Spinal cord (tissue), 10 donors: Measurements from ENCODE around the gene OXA1L. TPM values are rescaled to one million over a fixed set of nuclear protein-coding genes. Genes with fewer than 3 reads are reported as not detected.
"Not testable (repeated sequence)": the region's sequence is repeated elsewhere in the genome, so short reads cannot be mapped to it uniquely, and the experiment has no call there.

Source experiments
- DNase-seq, 6 donors: peaks; one replicate each; pipeline versions ENCODE4 v3.0.0 to v3.0.0-alpha.2; 2013 to 2015; ENCODE audit warnings: low spot score in 6 of 6, low read depth in 4 of 6
- H3K27ac ChIP-seq: one replicate; pipeline ENCODE4 v1.5.1; 2013; ENCODE audit warnings: low read depth, low read length, control low read depth
- H3K27me3 ChIP-seq: one replicate; pipeline ENCODE4 v1.6.1; 2013; ENCODE audit warnings: low read length; ENCODE audit not compliant: control insufficient read depth, insufficient read depth
- H3K36me3 ChIP-seq: one replicate; pipeline ENCODE4 v1.6.1; 2013; ENCODE audit warnings: low read length; ENCODE audit not compliant: control insufficient read depth, insufficient read depth
- H3K4me1 ChIP-seq: one replicate; pipeline ENCODE4 v1.6.1; 2013; ENCODE audit warnings: low read length; ENCODE audit not compliant: control insufficient read depth, insufficient read depth
- H3K4me3 ChIP-seq: one replicate; pipeline ENCODE4 v1.5.1; 2013; ENCODE audit warnings: low read depth, low read length, control low read depth
- H3K9me3 ChIP-seq: one replicate; pipeline ENCODE4 v1.6.1; 2013; ENCODE audit warnings: low read length; ENCODE audit not compliant: control insufficient read depth, insufficient read depth
- WGBS: methylation state at CpG from one replicate; pipeline ENCODE4 v1.1.5; 2013; ENCODE audit warnings: missing lambda C conversion rate; ENCODE audit not compliant: insufficient coverage; 5-methylcytosine and 5-hydroxymethylcytosine counted together
- polyA plus RNA-seq, 2 donors: library from polyadenylated mRNA; unstranded; fragments of 120-200 nt; gene quantifications; one replicate each; pipeline ENCODE4 v1.2.1, GENCODE V29; 2013; ENCODE audit not compliant: insufficient read length in 2 of 2
- total RNA-seq, 2 donors: library from RNA; depleted of rRNA in 1 of 2; stranded (reverse); fragments of 120-200 nt in 1 of 2; fragments of >200 nt in 1 of 2; gene quantifications; one replicate each; pipeline versions ENCODE4 v1.2.3 to v1.2.4, GENCODE V29; 2013 to 2014
- donor health status: healthy.

Gene OXA1L
- total and polyA plus RNA-seq, 4 donors = 45.9 to 98.7 (median 93.4) TPM

DNA sequence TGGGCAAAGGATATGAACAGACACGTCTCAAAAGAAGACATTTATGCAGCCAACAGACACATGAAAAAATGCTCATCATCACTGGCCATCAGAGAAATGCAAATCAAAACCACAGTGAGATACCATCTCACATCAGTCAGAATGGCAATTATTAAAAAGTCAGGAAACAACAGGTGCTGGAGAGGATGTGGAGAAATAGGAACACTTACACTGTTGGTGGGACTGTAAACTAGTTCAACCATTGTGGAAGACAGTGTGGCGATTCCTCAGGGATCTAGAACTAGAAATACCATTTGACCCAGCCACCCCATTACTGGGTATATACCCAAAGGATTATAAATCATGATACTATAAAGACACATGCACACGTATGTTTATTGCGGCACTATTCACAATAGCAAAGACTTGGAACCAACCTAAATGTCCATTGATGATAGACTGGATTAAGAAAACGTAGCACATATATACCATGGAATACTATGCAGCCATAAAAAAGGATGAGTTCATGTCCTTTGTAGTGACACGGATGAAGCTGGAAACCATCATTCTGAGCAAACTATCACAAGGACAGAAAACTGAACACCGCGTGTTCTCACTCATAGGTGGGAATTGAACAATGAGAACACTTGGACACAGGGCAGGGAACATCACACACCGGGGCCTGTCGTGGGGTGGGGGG, 8.4 kb upstream of the OXA1L start:
- not testable (repeated sequence) for H3K9me3 ChIP-seq, H3K4me1 ChIP-seq, H3K27ac ChIP-seq, H3K27me3 ChIP-seq, H3K36me3 ChIP-seq, H3K4me3 ChIP-seq, DNase-seq
- WGBS = no CpG with 5 or more reads among the region's 10 CpGs

DNA sequence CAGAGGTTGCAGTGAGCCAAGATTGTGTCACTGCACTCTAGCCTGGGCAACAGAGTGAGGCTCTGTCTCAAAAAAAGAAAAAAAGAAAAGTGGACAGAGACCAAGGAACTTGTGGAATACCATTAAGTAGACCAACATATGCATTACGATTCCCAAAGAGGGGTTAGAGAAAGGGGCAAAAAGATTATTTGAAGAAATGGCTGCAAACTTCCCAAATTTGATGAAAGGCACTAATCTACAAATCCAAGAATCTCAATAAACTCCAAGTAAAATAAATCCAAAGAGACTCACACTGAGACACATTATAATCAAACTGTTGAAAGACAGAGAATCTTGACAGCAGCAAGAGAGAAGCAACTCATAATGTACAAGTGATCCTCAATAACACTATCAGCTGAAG, 4.8 kb upstream of the OXA1L start:
- Histone ChIP-seq H3K9me3 (peaks cover 4% of the 10 kb centered on the region), H3K27me3 (no peaks in the 10 kb centered on the region), H3K4me1 (peaks cover 9% of the 10 kb centered on the region), H3K27ac (no peak overlapping the region), H3K36me3 (no peaks in the 10 kb centered on the region), H3K4me3 (no peak overlapping the region)
- whole genome bisulfite sequencing = no CpG with 5 or more reads among the region's 1 CpG
- DNase-seq = no peak

- Histone ChIP-seq H3K27me3 (no peaks in the 10 kb centered on the region), H3K27ac (no peak overlapping the region), H3K4me1 (peaks cover 13% of the 10 kb centered on the region), H3K9me3 (peaks cover 4% of the 10 kb centered on the region), H3K36me3 (peaks cover 5% of the 10 kb centered on the region), H3K4me3 (no peak overlapping the region)
- 82% methylated on average over 3 of the region's 4 CpGs for WGBS
- no peak for DNase-seq
Observed at GRCh38 chr14:22764382-22764781, 2.1 kb upstream of the OXA1L start.

DNA sequence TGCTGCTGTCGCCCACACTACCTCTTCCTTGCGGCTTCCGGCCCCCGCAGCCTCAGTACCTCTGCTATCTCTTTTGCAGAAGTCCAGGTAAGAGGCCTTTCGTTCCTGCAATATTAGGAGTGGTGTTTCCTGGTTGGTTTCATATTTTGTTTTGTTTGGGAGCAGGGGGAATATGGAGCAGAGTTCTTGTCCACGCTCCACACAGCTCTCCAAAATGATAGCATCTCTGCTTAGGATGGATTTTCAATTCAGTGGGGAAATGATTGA, 768 bp downstream of the OXA1L start:
- H3K27ac ChIP-seq = no peak overlapping the region
- H3K4me1 ChIP-seq = peaks cover 13% of the 10 kb centered on the region
- WGBS = 0% methylated on average over 1 of the region's 6 CpGs
- no peak for DNase-seq
- peaks cover 3% of the 10 kb centered on the region for H3K9me3 ChIP-seq
- peak overlapping the region; percentile 85 for H3K4me3 ChIP-seq
- no peaks in the 10 kb centered on the region for H3K27me3 ChIP-seq
- H3K36me3 ChIP-seq = peaks cover 29% of the 10 kb centered on the region

DNA sequence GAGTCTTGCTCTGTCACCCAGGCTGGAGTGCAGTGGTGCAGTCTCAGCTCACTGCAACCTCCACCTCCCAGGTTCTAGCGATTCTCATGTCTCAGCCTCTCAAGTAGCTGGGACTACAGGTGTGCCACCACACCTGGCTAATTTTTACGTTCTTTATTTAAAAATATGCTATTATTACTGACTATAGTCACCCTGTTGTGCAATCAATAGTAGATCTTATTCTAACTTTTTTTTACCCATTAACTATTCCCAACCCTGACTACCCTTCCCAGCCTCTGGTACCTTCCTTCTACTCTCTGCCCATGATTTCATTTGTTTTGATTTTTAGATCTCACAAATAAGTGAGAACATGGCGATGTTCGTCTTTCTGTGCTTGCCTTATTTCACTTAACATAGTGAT, 2.5 kb downstream of the OXA1L start:
- peaks cover 13% of the 10 kb centered on the region for H3K4me1 ChIP-seq
- no peak overlapping the region for H3K27ac ChIP-seq
- no peak overlapping the region for H3K4me3 ChIP-seq
- DNase-seq = no peak
- H3K9me3 ChIP-seq = no peaks in the 10 kb centered on the region
- no peaks in the 10 kb centered on the region for H3K27me3 ChIP-seq
- 91% methylated on average over 3 of the region's 4 CpGs for WGBS
- peaks cover 34% of the 10 kb centered on the region for H3K36me3 ChIP-seq

GRCh38 chr14:22769369-22769768, 2.9 kb downstream of the OXA1L start:
- H3K27me3 ChIP-seq = no peaks in the 10 kb centered on the region
- 100% methylated on average over 2 of the region's 2 CpGs for WGBS
- DNase-seq = no peak
- H3K36me3 ChIP-seq = peaks cover 34% of the 10 kb centered on the region
- H3K27ac ChIP-seq = no peak overlapping the region
- H3K4me1 ChIP-seq = peaks cover 13% of the 10 kb centered on the region
- H3K9me3 ChIP-seq = no peaks in the 10 kb centered on the region
- no peak overlapping the region for H3K4me3 ChIP-seq

DNA sequence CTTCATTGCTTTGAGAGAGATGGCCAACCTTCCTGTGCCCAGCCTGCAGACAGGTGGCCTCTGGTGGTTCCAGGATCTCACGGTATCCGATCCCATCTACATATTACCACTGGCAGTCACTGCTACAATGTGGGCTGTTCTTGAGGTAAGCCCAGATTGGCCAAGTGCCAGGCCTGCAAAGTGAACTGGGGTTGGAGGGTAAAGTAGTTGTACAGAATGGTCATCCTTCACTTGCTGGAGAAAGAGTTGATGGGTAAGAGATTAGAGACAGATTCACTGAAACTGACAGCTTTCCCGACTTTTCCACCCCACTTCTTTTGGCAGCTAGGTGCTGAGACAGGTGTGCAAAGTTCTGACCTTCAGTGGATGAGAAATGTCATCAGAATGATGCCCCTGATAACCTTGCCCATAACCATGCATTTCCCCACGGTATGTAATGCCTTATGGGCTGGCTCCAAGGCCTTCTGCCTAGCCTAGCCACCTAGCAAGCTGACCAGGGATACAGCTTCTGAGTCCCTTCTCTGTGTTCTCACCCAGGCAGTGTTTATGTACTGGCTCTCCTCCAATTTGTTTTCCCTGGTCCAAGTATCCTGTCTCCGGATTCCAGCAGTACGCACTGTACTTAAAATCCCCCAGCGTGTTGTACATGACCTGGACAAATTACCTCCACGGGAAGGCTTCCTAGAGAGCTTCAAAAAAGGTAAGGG, 4.1 kb downstream of the OXA1L start:
- Histone ChIP-seq H3K36me3 (peaks cover 34% of the 10 kb centered on the region), H3K27ac (no peak overlapping the region), H3K4me3 (no peak overlapping the region), H3K27me3 (no peaks in the 10 kb centered on the region), H3K4me1 (peaks cover 8% of the 10 kb centered on the region), H3K9me3 (no peaks in the 10 kb centered on the region)
- DNase-seq = no peak
- WGBS = 84% methylated on average over 4 of the region's 8 CpGs

- H3K9me3 ChIP-seq = no peaks in the 10 kb centered on the region
- peaks cover 34% of the 10 kb centered on the region for H3K36me3 ChIP-seq
- 100% methylated on average over 1 of the region's 1 CpG for WGBS
- DNase-seq = no peak
- H3K27ac ChIP-seq = no peak overlapping the region
- no peak overlapping the region for H3K4me3 ChIP-seq
- no peaks in the 10 kb centered on the region for H3K27me3 ChIP-seq
- no peaks in the 10 kb centered on the region for H3K4me1 ChIP-seq
Observed at GRCh38 chr14:22772725-22773124, 6.2 kb downstream of the OXA1L start.

GRCh38 chr14:22773162-22774010, 6.9 kb downstream of the OXA1L start:
- Histone ChIP-seq H3K9me3 (no peaks in the 10 kb centered on the region), H3K27me3 (no peaks in the 10 kb centered on the region), H3K27ac (no peak overlapping the region), H3K4me1 (no peaks in the 10 kb centered on the region), H3K36me3 (peaks cover 33% of the 10 kb centered on the region), H3K4me3 (no peak overlapping the region)
- 96% methylated on average over 7 of the region's 8 CpGs for WGBS
- no peak for DNase-seq
